A549 treated with dexamethasone at 1 μM for 4 hours (cell line): Measurements from ENCODE around the gene MB21D2. TPM values are rescaled to one million over a fixed set of nuclear protein-coding genes. Genes with fewer than 3 reads are reported as not detected.

Experiments used
- total RNA-seq: library from RNA; stranded (reverse); fragments of 200-300 nt; extraction: Qiagen RNA extraction; gene quantifications from 5 replicates; pipeline ENCODE4 v1.2.3, GENCODE V29; 2022

Gene MB21D2
- 4.9 to 6.0 TPM (median 5.4 TPM) in 5 replicates for total RNA-seq

GRCh38 chr3:192917404-192918274, at the start of gene MB21D2:
TSS of gene MB21D2 (minus strand) at chr3:192917856. CDS start at chr3:192917840, 16 bp downstream.

Other genes with a start within 250 kb of the MB21D2 start
- 0.59 to 0.73 TPM (median 0.62 TPM) in 5 replicates for gene FGF12, start 190.3 kb downstream of the MB21D2 start, total RNA-seq